WI38 (cell line): ENCODE data around the gene DNAH1.

Experiments used
- H3K4me3 ChIP-seq: 2 replicates; pipeline ENCODE4 v1.5.1; 2011; ENCODE audit warnings: low read depth, mild to moderate bottlenecking, control low read depth, low read length
- TF ChIP-seq, protein P1 (sequence below): IDR thresholded peaks from 2 replicates; pipeline ENCODE4 v1.5.1; 2012; ENCODE audit warnings: low read depth, mild to moderate bottlenecking, control low read depth, low read length

Gene DNAH1

DNA sequence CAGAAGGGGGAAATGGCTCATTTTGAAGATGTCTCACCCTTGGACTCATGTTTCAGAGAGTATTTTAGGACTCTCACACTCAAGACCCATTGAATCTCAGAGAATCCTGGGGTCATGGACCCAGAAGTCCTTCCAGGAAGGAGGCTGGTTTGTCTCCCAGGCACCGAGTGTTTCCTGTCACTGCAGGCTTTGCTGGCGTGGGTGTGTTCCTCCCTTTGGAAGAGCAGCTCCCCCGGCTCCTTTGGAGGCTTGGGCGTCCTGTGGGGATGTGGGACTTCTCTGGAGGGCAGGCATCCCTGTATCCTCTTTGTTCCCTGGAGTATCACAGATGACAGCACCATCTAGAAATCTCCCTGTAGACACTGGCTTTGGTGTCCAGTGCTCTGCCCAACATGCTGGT is 40.0 kb downstream of the DNAH1 start:
- H3K4me3 ChIP-seq, result no peak overlapping the region
- TF ChIP-seq, protein P1, sequence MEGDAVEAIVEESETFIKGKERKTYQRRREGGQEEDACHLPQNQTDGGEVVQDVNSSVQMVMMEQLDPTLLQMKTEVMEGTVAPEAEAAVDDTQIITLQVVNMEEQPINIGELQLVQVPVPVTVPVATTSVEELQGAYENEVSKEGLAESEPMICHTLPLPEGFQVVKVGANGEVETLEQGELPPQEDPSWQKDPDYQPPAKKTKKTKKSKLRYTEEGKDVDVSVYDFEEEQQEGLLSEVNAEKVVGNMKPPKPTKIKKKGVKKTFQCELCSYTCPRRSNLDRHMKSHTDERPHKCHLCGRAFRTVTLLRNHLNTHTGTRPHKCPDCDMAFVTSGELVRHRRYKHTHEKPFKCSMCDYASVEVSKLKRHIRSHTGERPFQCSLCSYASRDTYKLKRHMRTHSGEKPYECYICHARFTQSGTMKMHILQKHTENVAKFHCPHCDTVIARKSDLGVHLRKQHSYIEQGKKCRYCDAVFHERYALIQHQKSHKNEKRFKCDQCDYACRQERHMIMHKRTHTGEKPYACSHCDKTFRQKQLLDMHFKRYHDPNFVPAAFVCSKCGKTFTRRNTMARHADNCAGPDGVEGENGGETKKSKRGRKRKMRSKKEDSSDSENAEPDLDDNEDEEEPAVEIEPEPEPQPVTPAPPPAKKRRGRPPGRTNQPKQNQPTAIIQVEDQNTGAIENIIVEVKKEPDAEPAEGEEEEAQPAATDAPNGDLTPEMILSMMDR, result no peak

DNA sequence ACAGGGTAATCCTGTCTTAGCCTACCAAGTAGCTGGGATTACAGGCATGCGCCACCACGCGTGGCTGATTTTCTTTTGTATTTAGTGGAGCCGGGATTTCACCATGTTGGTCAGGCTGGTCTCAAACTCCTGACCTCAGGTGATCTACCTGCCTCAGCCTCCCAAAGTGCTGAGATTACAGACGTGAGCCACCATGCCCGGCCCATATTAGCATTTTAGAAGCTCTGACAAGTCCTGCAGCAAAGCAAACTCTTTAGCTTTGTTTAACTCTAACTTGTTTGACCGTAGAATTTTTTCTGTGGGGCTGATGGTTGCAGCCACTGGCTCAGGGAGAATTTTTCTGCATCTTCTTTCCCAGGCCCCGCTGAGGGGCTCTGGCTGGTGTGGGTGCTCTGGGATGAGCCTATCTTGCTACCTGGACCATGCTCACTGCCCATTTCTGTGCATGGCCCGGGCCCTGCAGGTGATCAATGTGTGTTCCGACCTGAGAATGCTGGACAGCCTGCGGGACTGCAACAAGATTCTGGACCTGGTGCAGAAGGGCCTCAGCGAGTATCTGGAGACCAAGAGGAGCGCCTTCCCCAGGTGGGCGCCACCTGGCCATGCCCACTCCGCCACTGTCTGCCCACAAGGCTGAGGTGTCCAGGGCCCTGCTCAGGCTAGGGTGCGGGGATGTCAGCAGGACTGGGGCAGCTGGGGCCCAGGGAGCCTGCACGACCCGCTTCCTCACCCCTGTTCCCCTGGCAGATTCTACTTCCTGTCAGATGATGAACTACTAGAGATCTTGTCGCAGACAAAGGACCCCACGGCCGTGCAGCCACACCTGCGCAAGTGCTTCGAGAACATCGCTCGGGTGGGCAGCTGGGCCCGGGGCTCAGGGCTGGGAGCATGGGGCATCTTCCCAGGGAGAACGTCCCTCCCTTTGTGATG is 41.3 kb downstream of the DNAH1 start:
- TF ChIP-seq, protein P1, result no peak
- H3K4me3 ChIP-seq, result no peak overlapping the region

DNA sequence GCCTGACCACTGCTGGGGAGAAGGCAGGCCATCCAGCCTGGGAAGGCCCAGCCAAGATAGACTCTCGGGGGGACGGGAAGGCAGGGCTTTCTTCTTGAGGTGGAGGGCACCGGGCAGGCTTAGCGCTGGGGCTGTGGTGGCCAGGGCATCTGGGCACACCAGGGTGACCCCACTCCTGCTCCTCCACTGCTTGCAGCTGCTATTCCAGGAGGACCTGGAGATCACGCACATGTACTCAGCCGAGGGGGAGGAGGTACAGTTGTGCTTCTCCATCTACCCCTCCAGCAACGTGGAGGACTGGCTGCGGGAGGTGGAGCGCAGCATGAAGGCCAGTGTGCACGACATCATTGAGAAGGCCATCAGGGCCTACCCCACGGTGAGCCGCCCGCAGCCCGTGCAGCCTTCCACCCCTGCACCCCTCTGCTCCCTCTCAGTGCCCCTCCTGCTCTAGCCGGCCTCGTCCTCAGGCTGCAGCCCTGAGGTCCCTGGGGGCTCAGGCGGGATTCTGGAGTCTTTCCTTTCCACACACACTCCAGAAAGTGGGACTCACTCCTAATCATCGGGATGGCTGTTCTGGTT is 42.3 kb downstream of the DNAH1 start:
- TF ChIP-seq, protein P1, result no peak
- no peak overlapping the region for H3K4me3 ChIP-seq

DNA sequence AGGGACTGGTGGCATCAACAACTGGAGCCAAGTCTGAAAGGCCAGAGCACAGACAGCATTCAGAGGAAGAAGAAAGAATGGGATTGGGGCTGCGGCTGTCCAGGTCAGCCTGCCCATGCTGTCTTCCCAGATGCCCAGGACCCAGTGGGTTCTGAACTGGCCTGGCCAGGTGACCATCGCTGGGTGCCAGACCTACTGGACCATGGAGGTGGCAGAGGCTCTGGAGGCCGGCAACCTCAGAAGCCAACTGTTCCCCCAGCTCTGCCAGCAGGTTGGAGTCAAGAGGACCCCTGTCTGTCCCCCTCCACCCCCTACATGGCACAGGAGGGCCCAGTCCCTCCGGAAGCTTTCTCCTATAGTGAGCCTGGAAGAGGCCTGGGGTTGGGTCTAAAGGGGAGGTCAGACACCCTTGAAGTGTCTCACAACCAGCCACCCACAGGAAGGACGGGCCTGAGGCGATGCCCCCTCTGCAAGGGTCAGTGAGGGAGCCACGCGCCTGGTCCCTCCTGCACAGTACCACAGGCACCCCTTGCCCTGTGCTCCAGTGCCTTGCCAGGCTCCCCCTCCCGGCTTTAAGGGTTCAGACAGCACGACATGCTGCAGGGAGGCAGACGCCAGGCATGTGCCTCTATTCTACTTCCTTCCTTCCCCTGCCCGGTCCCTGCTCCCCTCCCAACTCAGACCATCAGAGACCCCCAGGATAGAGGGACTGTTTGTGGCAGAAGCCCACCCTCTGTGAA is 43.2 kb downstream of the DNAH1 start:
- H3K4me3 ChIP-seq, result no peak overlapping the region
- TF ChIP-seq, protein P1, result no peak

DNA sequence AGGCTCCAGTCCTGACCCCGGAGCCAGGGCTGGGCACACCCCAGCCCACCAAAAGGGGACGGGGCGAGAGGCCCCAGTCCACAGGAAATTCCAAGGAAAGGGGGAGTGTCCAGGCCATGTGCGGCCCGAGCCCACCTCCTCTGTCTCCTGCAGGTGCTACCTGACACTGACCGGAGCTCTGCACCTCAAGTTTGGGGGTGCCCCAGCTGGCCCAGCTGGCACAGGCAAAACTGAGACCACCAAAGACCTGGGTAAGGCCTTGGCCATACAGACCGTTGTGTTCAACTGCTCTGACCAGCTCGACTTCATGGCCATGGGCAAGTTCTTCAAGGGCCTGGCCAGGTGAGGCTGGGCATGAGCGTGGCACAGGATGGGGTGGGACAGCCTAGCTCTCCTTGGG is 44.9 kb downstream of the DNAH1 start:
- no peak overlapping the region for H3K4me3 ChIP-seq
- TF ChIP-seq, protein P1, result no peak

DNA sequence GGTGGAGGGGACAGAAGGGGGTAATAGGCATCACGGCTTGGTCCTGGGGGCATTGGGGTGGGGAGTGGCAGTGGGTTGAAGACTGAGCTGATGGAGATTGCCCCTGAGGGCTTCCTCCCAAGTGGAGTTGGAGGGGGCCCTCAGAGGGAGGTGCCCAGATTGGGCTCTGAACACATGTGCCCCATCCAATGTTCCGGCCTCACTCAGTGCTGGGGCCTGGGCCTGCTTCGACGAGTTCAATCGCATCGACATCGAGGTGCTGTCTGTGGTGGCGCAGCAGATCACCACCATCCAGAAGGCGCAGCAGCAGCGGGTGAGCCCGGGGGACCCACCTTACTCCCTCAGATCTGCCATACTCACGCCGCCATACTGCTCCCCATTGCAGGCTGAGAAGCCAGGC is 45.3 kb downstream of the DNAH1 start:
- TF ChIP-seq, protein P1, result no peak
- no peak overlapping the region for H3K4me3 ChIP-seq
